ENCODE measurements around the gene HHATL. TPM values are rescaled to one million over a fixed set of nuclear protein-coding genes. Genes with fewer than 3 reads are reported as not detected.

HHATL gene
- total and polyA plus RNA-seq, 8 donors = 0.81 to 6.9 (median 0.90) TPM; not detected in 5

GRCh38 chr3:42705962-42706585 is 3.5 kb upstream of the HHATL start:
- Histone ChIP-seq H3K27me3 (peaks cover 0 to 17% (median 0%) of the 10 kb centered on the region in 3 donors), H3K4me3 (no peak overlapping the region), H3K36me3 (no peaks in the 10 kb centered on the region), H3K9me3 (no peaks in the 10 kb centered on the region), H3K27ac (no peak overlapping the region), H3K4me1 (peaks cover 0 to 4% (median 0%) of the 10 kb centered on the region in 4 donors)
- no peak for DNase-seq
- intact Hi-C loops (cut with DNase I; ENCODE audit: low total_unique reads) = no loop called here
- no peak for TF ChIP-seq POLR2A (IDR thresholded peaks at IDR 0.05)
- TF ChIP-seq POLR2AphosphoS5 (IDR thresholded peaks at IDR 0.05) = no peak
- TF ChIP-seq EP300 (IDR thresholded peaks at IDR 0.05) = no peak
- no peak for TF ChIP-seq CTCF (IDR thresholded peaks at IDR 0.05)
- 71 to 80% (median 76%) methylated on average over 9 to 10 of the region's 10 CpGs for WGBS, 5 donors

- no peak for TF ChIP-seq POLR2AphosphoS5 (IDR thresholded peaks at IDR 0.05)
- no peak for TF ChIP-seq POLR2A (IDR thresholded peaks at IDR 0.05)
- no peak for TF ChIP-seq EP300 (IDR thresholded peaks at IDR 0.05)
- no peak for TF ChIP-seq CTCF (IDR thresholded peaks at IDR 0.05)
- Histone ChIP-seq H3K4me3 (no peak overlapping the region), H3K4me1 (peaks cover 0 to 4% (median 0%) of the 10 kb centered on the region in 4 donors), H3K36me3 (no peaks in the 10 kb centered on the region), H3K27me3 (peaks cover 0 to 17% (median 0%) of the 10 kb centered on the region in 3 donors), H3K9me3 (no peaks in the 10 kb centered on the region), H3K27ac (no peak overlapping the region)
- intact Hi-C loops (cut with DNase I; ENCODE audit: low total_unique reads) = no loop called here
- peak in 1 of 2 donors; percentile 10 for DNase-seq
- 67 to 78% (median 71%) methylated on average over 6 to 7 of the region's 7 CpGs for WGBS, 5 donors
Observed at GRCh38 chr3:42705058-42705767, 2.6 kb upstream of the HHATL start.

- 76 to 92% (median 87%) methylated on average over 3 to 8 of the region's 8 CpGs for WGBS, 5 donors
- peaks cover 0 to 17% (median 0%) of the 10 kb centered on the region in 3 donors for H3K27me3 ChIP-seq
- no peak overlapping the region for H3K27ac ChIP-seq
- no peak overlapping the region for H3K4me3 ChIP-seq
- no peaks in the 10 kb centered on the region for H3K9me3 ChIP-seq
- no peak for DNase-seq
- intact Hi-C loops (cut with DNase I; ENCODE audit: low total_unique reads) = no loop called here
- TF ChIP-seq CTCF (IDR thresholded peaks at IDR 0.05) (no peak), POLR2A (IDR thresholded peaks at IDR 0.05) (no peak)
- peaks cover 0 to 4% (median 0%) of the 10 kb centered on the region in 4 donors for H3K4me1 ChIP-seq
- H3K36me3 ChIP-seq = no peaks in the 10 kb centered on the region
Observed at GRCh38 chr3:42704136-42704841, 1.7 kb upstream of the HHATL start.

- no peak overlapping the region for H3K4me3 ChIP-seq
- H3K4me1 ChIP-seq = peaks cover 0 to 4% (median 0%) of the 10 kb centered on the region in 4 donors
- H3K36me3 ChIP-seq = no peaks in the 10 kb centered on the region
- intact Hi-C loops (cut with DNase I; ENCODE audit: low total_unique reads) = no loop called here
- H3K27me3 ChIP-seq = peaks cover 0 to 17% (median 0%) of the 10 kb centered on the region in 3 donors
- H3K9me3 ChIP-seq = no peaks in the 10 kb centered on the region
- WGBS, 5 donors = 68 to 91% (median 74%) methylated on average over 5 of the region's 5 CpGs
- TF ChIP-seq EP300 (IDR thresholded peaks at IDR 0.05) (no peak), CTCF (IDR thresholded peaks at IDR 0.05) (no peak), POLR2A (IDR thresholded peaks at IDR 0.05) (no peak)
- peak in 1 of 2 donors; percentile 14 for DNase-seq
- no peak overlapping the region for H3K27ac ChIP-seq
Observed at GRCh38 chr3:42703695-42704025, 1.1 kb upstream of the HHATL start.
